ENCODE results near the gene METRNL. TPM values are rescaled to one million over a fixed set of nuclear protein-coding genes. Genes with fewer than 3 reads are reported as not detected.

Gene METRNL
- total and polyA plus RNA-seq, 2 donors = 37.7 to 118 TPM

- 89% methylated on average over 21 of the region's 21 CpGs for WGBS
These were observed 4.0 kb upstream of the METRNL start for GRCh38 chr17:83075270-83075880.

DNA sequence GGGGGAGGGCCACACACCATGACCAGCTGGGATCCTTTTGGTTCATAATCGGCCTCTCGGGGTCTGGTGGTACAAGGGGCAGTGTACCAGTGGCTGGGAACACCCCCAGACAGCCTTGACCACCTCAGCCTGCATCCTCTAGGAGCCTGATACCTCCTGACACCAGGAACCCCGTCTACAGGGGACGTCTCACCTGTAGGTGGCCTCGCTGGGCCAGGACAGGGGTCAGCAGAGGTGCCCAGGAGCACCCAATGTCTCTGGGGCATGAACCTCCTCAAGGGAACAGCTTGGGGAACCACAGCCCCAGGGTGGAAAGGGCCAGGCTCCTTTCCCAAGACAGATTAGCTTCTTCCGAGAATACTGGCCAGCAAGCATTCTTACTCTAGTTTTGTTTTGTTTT, 2.5 kb upstream of the METRNL start:
- peaks cover 2% of the 10 kb centered on the region for H3K4me1 ChIP-seq (ENCODE audit: insufficient read depth)
- no peak for DNase-seq (ENCODE audit: extremely low spot score)
- no peak overlapping the region for H3K27ac ChIP-seq (ENCODE audit: low read depth)
- H3K4me3 ChIP-seq (ENCODE audit: low read depth, low read length) = no peak overlapping the region
- H3K36me3 ChIP-seq (ENCODE audit: insufficient read depth) = no peaks in the 10 kb centered on the region
- WGBS = 67% methylated on average over 6 of the region's 6 CpGs

More at GRCh38 chr17:83075270-83075880, 4.0 kb upstream of the METRNL start:
- peaks cover 2% of the 10 kb centered on the region for H3K4me1 ChIP-seq (ENCODE audit: insufficient read depth)
- H3K27ac ChIP-seq (ENCODE audit: low read depth) = no peak overlapping the region
- H3K36me3 ChIP-seq (ENCODE audit: insufficient read depth) = no peaks in the 10 kb centered on the region
- DNase-seq (ENCODE audit: extremely low spot score) = no peak
- no peak overlapping the region for H3K4me3 ChIP-seq (ENCODE audit: low read depth, low read length)

- DNase-seq (ENCODE audit: extremely low spot score) = no peak
- Histone ChIP-seq H3K36me3 (ENCODE audit: insufficient read depth) (no peaks in the 10 kb centered on the region), H3K4me1 (ENCODE audit: insufficient read depth) (peaks cover 2% of the 10 kb centered on the region), H3K4me3 (ENCODE audit: low read depth, low read length) (no peak overlapping the region), H3K27ac (ENCODE audit: low read depth) (no peak overlapping the region)
- 66% methylated on average over 11 of the region's 11 CpGs for WGBS
These were observed 2.0 kb upstream of the METRNL start for GRCh38 chr17:83077411-83077810.

- Histone ChIP-seq H3K4me1 (ENCODE audit: insufficient read depth) (peaks cover 2% of the 10 kb centered on the region), H3K27ac (ENCODE audit: low read depth) (no peak overlapping the region), H3K4me3 (ENCODE audit: low read depth, low read length) (no peak overlapping the region), H3K36me3 (ENCODE audit: insufficient read depth) (no peaks in the 10 kb centered on the region)
- no peak for DNase-seq (ENCODE audit: extremely low spot score)
- 74% methylated on average over 7 of the region's 7 CpGs for WGBS
These were observed 1.5 kb upstream of the METRNL start for GRCh38 chr17:83077939-83078338.

DNA sequence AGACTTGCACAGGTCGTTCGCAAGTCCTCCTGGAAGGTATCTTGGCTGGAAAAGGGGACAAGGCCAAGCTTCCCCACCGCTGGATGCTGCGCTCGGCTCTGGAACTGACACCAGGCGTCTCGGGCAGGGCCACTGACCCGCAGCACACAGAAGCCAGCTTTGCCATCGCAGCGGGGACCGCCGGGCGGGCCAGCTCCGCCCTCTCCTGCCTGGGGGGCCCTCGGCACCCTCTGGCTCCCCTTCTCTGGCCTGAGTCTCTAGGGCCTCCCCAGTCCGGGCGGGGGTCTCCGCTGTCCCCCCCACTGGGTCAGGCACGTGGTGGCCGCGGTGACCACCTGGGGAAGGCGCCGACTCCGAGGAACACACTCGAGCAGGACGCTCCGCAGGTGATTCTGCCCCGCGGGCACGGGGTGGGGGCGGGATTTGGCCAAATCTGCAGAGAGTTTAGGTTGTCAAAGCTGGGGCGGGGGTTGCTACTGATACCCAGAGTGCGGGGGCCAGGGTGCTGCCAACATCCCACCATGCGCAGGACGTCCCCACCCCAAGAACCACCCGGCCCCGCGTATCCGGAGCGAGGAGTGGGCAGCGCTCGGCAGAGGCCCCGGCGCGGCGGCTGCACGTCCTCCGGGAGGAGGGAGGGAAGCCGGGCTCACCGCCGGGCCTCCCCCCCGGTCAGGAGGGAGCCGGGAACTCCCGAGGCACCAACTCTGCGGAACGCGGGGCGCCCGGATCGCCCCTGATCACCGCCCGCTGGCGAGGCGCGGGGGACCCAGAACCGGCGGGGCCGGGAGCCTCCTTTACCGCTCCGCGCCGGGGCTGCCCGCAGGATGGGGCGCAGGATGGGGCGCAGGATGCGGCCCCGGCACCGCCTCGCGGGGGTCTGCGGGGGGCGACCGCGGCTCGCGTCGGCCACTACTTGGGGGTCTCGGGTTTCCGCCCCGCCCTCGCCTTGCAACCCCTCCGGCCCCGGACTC, 744 bp upstream of the METRNL start:
- WGBS = 7% methylated on average over 93 of the region's 93 CpGs
- H3K4me3 ChIP-seq (ENCODE audit: low read depth, low read length) = peak overlapping the region; percentile 90
- H3K27ac ChIP-seq (ENCODE audit: low read depth) = peak overlapping the region; percentile 25
- no peaks in the 10 kb centered on the region for H3K36me3 ChIP-seq (ENCODE audit: insufficient read depth)
- H3K4me1 ChIP-seq (ENCODE audit: insufficient read depth) = peaks cover 2% of the 10 kb centered on the region
- no peak for DNase-seq (ENCODE audit: extremely low spot score)

GRCh38 chr17:83079766-83080578, 563 bp downstream of the METRNL start:
- Histone ChIP-seq H3K4me3 (ENCODE audit: low read depth, low read length) (peak overlapping the region; percentile 90), H3K27ac (ENCODE audit: low read depth) (peak overlapping the region; percentile 54), H3K36me3 (ENCODE audit: insufficient read depth) (no peaks in the 10 kb centered on the region), H3K4me1 (ENCODE audit: insufficient read depth) (peaks cover 2% of the 10 kb centered on the region)
- no peak for DNase-seq (ENCODE audit: extremely low spot score)
- WGBS = under 1% methylated on average over 122 of the region's 127 CpGs

DNA sequence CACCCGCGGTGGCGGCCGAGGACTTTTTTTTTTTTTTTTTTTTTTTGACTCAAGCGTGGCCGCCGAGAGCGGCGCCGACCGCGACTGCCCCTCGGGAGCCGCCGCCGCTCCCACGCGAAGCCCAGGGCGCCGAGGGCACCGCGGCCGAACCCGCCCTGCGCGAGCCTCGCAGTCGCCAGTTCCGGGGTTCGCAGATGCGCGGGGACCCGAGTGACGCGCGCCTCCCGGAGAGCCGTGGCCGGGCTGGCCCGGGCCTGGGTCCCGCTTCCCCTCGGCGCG, 1.1 kb downstream of the METRNL start:
- Histone ChIP-seq H3K4me1 (ENCODE audit: insufficient read depth) (peaks cover 2% of the 10 kb centered on the region), H3K27ac (ENCODE audit: low read depth) (no peak overlapping the region), H3K36me3 (ENCODE audit: insufficient read depth) (no peaks in the 10 kb centered on the region), H3K4me3 (ENCODE audit: low read depth, low read length) (peak overlapping the region; percentile 90)
- WGBS = 0% methylated on average over 39 of the region's 44 CpGs
- DNase-seq (ENCODE audit: extremely low spot score) = no peak

DNA sequence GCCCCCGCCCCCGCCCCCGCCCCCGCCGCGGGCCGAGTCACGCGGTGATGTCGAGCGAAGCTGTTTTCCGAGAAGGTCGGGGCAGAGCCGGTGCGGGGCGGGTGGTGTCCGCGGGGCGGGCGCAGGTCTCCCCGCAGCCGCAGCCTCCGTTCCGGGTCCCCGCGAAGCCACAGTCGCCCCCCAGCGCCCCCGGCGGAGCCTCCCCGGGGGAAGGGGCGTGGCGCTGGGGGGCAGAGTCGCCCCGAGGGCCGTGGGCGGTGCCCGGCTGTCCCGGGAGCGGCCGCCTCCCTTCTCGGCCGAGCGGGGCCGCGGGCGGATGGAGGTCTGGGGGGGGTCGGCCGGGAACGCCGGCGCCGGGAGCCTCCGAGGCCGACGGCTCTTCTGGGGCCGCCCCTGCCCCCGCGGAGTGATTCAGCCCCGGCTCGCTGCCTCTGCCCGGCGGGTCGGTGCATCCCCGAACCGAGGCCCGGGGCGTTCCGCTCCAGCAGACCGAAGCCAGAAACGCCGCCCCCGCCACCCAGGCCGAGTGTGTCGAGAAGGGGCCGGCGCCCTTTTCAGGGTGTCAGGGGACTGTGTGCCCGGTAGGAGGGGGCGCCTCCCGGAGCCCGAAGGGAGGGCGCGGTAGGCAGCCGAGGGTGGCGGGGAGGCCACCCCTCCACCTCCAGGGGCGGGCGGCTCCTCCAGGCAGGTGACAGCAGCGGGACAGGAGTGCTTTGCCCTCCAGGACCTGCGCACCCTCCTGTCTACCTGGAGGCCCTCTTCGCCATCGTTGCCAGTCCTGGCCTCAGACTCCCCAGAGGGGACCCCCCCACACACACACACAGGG, 1.7 kb downstream of the METRNL start:
- Histone ChIP-seq H3K4me3 (ENCODE audit: low read depth, low read length) (peak overlapping the region; percentile 90), H3K36me3 (ENCODE audit: insufficient read depth) (no peaks in the 10 kb centered on the region), H3K4me1 (ENCODE audit: insufficient read depth) (peaks cover 2% of the 10 kb centered on the region), H3K27ac (ENCODE audit: low read depth) (peak overlapping the region; percentile 44)
- DNase-seq (ENCODE audit: extremely low spot score) = no peak
- WGBS = 7% methylated on average over 91 of the region's 91 CpGs

DNA sequence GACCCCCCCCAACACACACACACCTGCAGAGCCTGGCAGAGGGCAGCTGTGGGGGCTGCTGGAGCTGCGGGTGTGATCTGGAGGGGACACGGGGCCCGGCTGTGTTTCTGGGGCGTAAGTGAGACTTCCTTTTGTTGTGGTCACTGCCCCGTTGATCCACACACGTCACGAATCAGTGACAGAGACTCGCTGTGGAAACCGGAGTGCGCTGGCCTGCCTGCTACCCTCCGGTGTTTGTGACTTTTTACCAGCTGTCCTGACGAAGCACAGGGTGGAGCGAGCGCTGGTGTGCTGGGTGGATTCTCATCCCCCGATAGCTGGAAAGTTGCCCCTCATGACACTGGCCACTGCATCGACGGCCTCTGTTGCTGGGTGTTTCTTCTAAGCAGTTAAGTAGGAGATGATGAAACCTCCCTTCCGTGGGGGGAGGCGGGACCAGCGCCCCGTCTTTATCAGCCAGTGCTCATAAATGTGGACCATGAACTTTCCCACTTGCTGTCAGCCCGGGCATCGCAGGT, 2.3 kb downstream of the METRNL start:
- no peak for DNase-seq (ENCODE audit: extremely low spot score)
- H3K4me1 ChIP-seq (ENCODE audit: insufficient read depth) = peaks cover 2% of the 10 kb centered on the region

GRCh38 chr17:83082424-83082823, 3.0 kb downstream of the METRNL start:
- H3K4me1 ChIP-seq (ENCODE audit: insufficient read depth) = peaks cover 2% of the 10 kb centered on the region
- no peak overlapping the region for H3K4me3 ChIP-seq (ENCODE audit: low read depth, low read length)
- no peak overlapping the region for H3K27ac ChIP-seq (ENCODE audit: low read depth)
- H3K36me3 ChIP-seq (ENCODE audit: insufficient read depth) = no peaks in the 10 kb centered on the region
- no peak for DNase-seq (ENCODE audit: extremely low spot score)
- WGBS = 93% methylated on average over 8 of the region's 8 CpGs

More for the DNA sequence above, 2.3 kb downstream of the METRNL start:
- Histone ChIP-seq H3K36me3 (ENCODE audit: insufficient read depth) (no peaks in the 10 kb centered on the region), H3K4me3 (ENCODE audit: low read depth, low read length) (peak overlapping the region; percentile 90), H3K27ac (ENCODE audit: low read depth) (peak overlapping the region; percentile 44)
- WGBS = 55% methylated on average over 23 of the region's 23 CpGs

DNA sequence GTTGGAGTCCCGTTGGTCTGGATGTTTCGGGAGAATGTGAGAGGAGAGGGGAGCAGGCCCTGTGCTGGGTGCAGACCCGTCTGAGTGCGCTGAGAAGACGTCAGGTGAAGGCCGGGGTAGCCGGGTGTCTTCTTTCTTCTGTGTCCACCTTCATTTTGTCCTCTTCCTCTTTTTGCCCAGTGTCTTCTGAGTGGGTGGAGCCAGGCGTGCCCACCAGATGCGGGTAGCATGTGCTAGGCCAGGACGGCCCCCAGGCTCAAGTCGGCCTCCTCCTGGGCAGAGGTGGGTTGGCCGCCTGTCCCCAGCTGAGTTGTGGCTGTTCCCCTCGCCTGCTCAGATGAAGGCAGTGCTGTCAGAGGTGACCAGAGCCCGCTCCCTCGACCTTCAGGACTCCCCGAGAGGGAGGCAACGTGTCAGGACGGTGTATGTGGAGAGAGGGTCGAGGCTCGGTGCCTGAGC, 3.5 kb downstream of the METRNL start:
- Histone ChIP-seq H3K4me3 (ENCODE audit: low read depth, low read length) (no peak overlapping the region), H3K27ac (ENCODE audit: low read depth) (peak overlapping the region; percentile 23), H3K4me1 (ENCODE audit: insufficient read depth) (peaks cover 2% of the 10 kb centered on the region), H3K36me3 (ENCODE audit: insufficient read depth) (no peaks in the 10 kb centered on the region)
- WGBS = 77% methylated on average over 20 of the region's 20 CpGs
- DNase-seq (ENCODE audit: extremely low spot score) = no peak

DNA sequence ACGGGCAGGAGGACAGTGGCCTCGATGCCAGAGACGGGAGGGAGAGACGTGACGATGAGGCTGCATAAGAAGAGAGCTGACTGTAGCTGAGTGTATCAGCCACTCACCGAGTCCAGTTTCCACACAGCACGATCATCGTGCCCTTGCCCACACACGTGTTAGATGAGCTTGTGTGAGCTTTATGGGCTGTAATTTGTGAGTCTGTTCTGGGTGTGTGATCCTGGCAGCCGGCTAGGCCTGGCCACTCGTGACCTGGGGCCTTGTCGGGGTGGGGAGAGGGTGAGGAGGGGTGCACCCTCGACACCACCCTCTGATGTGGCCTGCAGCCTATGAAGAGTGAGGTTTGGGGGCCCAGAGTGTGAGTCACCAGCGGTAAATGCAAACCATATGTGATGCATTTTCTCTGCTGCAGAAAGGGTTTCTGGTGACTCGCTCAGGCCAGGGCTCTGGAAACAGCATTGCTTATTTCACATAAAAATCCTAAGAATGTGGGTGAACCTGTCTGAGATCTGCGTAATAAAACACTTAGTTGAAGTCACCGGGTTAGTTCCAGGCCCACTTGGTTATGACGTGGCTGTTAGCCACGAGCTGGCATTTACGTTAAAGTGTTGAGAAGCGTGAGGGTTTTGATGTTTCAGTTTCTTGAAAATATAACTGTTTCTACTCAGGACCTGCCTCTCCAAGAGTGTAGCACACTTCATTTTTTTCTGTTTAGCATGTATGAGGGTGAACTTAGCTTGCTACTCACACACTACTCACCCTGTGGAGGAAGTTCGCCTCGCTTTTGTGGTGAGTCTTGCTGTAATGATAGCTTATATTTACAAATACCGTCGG, 4.2 kb downstream of the METRNL start:
- 42% methylated on average over 25 of the region's 25 CpGs for WGBS
- Histone ChIP-seq H3K4me1 (ENCODE audit: insufficient read depth) (peaks cover 2% of the 10 kb centered on the region), H3K27ac (ENCODE audit: low read depth) (peak overlapping the region; percentile 38), H3K36me3 (ENCODE audit: insufficient read depth) (no peaks in the 10 kb centered on the region), H3K4me3 (ENCODE audit: low read depth, low read length) (no peak overlapping the region)
- DNase-seq (ENCODE audit: extremely low spot score) = no peak

Data from urinary bladder (tissue), 4 donors.